Stimulated activated naive CD8-positive, alpha-beta T cell treated with anti-CD3 and anti-CD28 coated beads, Interleukin-15, amount 100 ng/mL, for 72 hours (primary cell): ENCODE results near the gene CHST11.

Experiments used
- ATAC-seq: fragments of 150-1000 bp; cut with Tn5 transposase; 2 replicates; pipeline ENCODE4 v1.10.0; 2021; ENCODE audit warnings: mild to moderate bottlenecking, moderate library complexity
- DNase-seq, 2 donors: peaks; one replicate each; pipeline ENCODE4 v3.0.0; 2021 to 2022
- H3K27ac Mint-ChIP-seq, 2 donors: one replicate each; pipeline ENCODE4 v1.8.0; 2022; ENCODE audit warnings: mild to moderate bottlenecking in 2 of 2, mixed read lengths in 2 of 2, moderate library complexity in 2 of 2
- H3K27me3 Mint-ChIP-seq: one replicate; pipeline ENCODE4 v1.8.0; 2022; ENCODE audit warnings: mixed read lengths
- H3K4me1 Mint-ChIP-seq: one replicate; pipeline ENCODE4 v1.8.0; 2022; ENCODE audit warnings: mild to moderate bottlenecking, mixed read lengths
- H3K4me3 Mint-ChIP-seq, 2 donors: one replicate each; pipeline ENCODE4 v1.8.0; 2022; ENCODE audit warnings: mild to moderate bottlenecking in 2 of 2, mixed read lengths in 2 of 2, moderate library complexity in 1 of 2
- H3K9me3 Mint-ChIP-seq, 2 donors: one replicate each; pipeline ENCODE4 v1.8.0; 2022; ENCODE audit warnings: mixed read lengths in 2 of 2

CHST11 gene

DNA sequence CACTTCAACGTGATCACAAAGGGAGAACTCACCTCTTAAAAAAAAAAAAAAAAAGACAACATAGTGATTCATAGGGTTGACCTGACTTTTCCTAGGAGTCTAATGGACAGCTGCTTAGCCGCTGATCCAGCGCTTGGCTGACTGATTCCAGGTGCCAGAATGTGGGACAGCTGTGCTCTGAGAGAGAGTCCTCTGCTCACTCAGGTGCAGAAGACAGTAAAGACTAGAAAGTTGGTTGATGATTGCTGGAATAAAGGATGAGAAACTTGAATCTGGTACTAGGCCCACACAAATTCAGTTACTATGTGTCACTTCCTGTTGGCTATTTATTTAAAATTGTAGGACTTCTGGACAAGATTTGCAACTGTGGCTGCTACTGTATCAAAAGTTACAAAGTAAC lies 229.4 kb downstream of the CHST11 start:
- Mint-ChIP-seq H3K27me3 (no peaks in the 10 kb centered on the region), H3K4me1 (peaks cover 97% of the 10 kb centered on the region), H3K9me3 (peaks cover 0 to 9% of the 10 kb centered on the region in 2 donors), H3K4me3 (peak overlapping the region in 1 of 2 donors; percentile 42), H3K27ac (peak overlapping the region; percentile 87 to 98)
- DNase-seq (no peak), ATAC-seq (no peak)

DNA sequence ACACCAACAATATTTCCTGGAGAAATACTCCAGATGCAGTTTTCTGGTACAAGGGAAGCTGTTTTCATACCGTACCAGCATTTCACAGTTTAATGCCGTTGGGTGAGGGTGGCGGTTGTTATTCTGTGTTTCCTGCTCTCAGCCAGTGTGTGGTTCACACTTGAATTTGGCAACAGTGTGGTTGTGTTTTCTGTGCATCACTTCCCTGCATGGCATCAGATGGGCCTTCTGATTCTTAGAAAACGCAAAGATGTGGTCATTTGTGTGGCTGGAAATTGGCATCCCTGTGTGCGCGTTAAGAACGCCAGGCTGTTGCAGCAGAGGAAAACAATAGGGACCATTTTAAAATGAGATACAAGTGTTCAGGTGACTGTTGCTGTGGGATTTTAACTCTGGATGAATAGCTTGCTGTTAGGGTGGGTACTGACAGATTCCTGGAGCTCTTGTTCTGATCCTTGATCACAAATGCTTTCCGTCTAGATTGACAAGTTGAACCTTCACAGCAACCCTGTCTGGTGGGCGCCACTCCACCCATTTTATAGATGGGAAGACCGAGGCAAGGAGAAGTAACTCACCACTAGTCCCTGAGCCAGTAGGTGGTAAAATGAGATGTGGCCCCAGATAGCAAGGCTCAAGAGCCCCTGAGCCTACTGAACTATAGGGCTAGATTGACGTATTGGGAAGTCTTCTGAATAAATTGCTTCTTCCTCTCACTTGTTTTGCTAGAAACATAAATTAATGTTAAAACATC lies 231.2 kb downstream of the CHST11 start:
- peak; percentile 51 to 84 for DNase-seq
- no peaks in the 10 kb centered on the region for H3K27me3 Mint-ChIP-seq
- ATAC-seq, result peak; percentile 92
- H3K4me1 Mint-ChIP-seq, result peaks cover 90% of the 10 kb centered on the region
- H3K9me3 Mint-ChIP-seq, result peaks cover 4 to 12% of the 10 kb centered on the region in 2 donors
- peak overlapping the region; percentile 62 to 67 for H3K4me3 Mint-ChIP-seq
- H3K27ac Mint-ChIP-seq, result peak overlapping the region; percentile 97 to 98

DNA sequence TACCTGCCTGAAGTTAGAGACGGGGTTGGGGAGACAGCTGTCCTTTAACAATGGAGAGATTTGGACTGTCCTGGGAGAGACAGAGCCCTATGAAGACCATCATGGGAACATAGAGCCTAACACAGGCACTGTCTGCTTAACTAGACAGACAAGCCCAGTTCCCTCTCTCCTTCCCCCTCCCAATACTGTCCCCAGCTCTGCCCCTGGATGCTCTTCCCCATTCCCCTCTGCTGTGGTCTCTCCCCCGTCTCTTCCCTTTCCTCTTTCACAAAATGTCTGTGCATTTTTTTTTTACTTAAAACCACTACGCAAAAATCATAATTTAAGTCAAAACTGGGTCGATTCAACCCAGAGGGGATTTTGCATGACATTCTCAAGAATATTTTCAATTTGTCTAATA lies 232.9 kb downstream of the CHST11 start:
- Mint-ChIP-seq H3K9me3 (peaks cover 11 to 13% of the 10 kb centered on the region in 2 donors), H3K27me3 (no peaks in the 10 kb centered on the region), H3K4me3 (no peak overlapping the region), H3K27ac (no peak overlapping the region), H3K4me1 (peaks cover 90% of the 10 kb centered on the region)
- DNase-seq, result no peak
- ATAC-seq, result no peak

DNA sequence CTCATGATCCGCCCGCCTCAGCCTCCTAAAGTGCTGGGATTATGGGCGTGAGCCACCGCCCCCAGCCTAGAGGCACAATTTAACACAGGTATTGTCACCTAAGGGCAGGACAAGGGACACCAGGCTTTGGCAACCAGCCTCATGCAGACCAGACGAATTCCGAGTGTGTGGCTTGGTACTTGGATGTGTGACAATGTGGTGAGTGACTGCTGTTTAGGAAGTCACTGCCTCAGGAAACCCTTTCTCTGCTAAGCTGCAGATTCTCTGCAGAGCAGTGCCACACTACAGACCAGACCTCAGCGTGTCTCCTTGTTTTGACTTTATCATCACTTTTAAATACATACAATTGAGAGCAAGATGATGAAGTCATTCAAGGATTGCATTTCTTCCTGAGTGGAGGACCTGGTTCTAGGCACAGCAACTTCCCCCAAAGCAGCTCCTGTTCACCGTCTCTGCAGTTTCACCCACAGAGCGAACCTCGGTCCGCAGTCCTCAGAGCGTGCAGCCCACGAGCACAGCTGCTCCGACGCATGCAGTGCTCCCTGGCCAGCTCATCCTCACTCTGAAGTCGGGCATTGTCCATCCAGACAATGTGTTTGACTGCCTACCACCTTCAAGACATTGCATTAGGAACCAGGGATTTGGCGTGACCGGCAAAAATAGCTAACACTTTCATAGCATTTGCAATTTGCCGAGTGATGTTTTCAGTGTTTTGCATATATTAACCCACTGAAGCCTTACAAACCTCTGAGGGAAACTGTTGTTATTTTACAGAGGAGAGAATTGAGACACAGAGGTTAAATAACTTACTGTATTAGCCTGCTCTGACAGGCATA lies 235.2 kb downstream of the CHST11 start:
- Mint-ChIP-seq H3K27ac (no peak overlapping the region), H3K27me3 (no peaks in the 10 kb centered on the region), H3K4me3 (no peak overlapping the region), H3K4me1 (peaks cover 88% of the 10 kb centered on the region), H3K9me3 (peaks cover 10 to 11% of the 10 kb centered on the region in 2 donors)
- ATAC-seq, result no peak
- no peak for DNase-seq

DNA sequence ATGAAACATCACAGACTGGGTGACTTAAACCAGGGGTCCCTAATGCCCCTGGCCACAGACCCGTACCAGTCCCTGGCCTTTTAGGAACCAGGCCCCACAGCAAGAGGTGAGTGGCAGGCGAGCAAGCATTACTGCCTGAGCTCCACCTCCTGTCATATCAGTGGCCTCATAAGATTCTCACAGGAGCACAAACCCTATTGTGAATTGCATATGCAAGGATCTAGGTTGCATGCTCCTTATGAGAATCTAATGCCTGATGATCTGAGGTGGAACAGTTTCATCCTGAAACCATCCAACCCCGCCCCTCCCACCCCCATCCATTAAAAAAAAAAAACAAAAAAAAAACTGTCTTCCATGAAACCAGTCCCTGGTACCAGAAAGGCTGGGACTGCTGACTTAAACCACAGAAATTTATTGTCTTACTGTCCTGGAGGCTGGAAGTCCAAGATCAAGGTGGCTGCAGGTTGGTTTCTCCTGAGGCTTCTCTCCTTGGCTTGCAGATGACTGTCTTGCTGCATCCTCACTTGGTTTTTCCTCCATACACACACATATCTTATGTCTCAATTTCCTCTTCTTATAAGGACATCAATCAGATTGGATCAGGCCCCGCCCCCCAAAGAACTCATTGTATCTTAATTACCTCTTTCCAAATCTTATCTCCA lies 235.9 kb downstream of the CHST11 start:
- Mint-ChIP-seq H3K9me3 (peaks cover 10 to 11% of the 10 kb centered on the region in 2 donors), H3K4me1 (peaks cover 84% of the 10 kb centered on the region), H3K4me3 (no peak overlapping the region)

DNA sequence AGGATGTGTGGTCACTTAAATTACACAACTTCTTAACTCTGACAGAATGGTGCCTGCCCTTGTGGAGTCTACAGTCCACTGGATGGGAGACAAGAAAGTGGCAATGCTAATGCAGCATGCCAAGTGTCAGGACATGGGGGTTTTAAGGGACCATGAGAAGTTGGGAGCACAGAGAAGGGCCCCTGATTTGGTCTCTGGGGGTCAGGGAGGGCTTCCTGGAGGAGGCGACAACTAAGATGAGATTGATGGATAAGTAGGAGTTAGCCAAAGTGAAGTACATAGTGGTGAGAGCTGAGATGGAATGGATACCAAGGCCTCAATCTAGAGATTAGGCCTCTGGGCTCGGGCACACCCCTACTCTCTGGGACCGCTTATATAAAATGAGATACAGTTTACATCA lies 236.7 kb downstream of the CHST11 start:
- Mint-ChIP-seq H3K27me3 (no peaks in the 10 kb centered on the region), H3K27ac (no peak overlapping the region), H3K4me1 (peaks cover 84% of the 10 kb centered on the region), H3K9me3 (peaks cover 11 to 17% of the 10 kb centered on the region in 2 donors), H3K4me3 (no peak overlapping the region)
- DNase-seq (no peak), ATAC-seq (no peak)

More for the DNA sequence above, 235.9 kb downstream of the CHST11 start:
- DNase-seq (no peak), ATAC-seq (no peak)
- Mint-ChIP-seq H3K27ac (no peak overlapping the region), H3K27me3 (no peaks in the 10 kb centered on the region)

DNA sequence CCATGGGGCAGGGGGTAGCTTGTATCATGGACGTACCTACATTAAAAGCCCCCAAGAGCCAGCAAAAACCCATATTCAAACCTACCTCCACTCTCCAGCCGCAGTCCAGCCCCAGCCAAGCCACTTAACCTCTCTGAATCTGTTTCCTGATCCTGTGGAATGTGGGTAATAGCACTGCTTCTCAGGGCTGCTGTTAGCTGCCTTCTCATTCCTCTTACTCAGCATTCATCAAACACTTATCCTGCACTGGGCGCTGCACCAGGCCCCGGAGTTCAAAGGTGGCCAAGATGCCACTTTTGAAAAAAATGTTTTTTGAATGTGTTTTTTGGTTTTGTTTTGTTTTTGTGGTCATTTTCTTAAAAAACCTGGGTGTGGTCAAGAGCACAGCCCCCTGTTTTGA lies 237.4 kb downstream of the CHST11 start:
- H3K27ac Mint-ChIP-seq, result peak overlapping the region in 1 of 2 donors; percentile 90
- no peaks in the 10 kb centered on the region for H3K27me3 Mint-ChIP-seq
- H3K4me3 Mint-ChIP-seq, result peak overlapping the region; percentile 44 to 49
- DNase-seq (no peak), ATAC-seq (no peak)
- H3K9me3 Mint-ChIP-seq, result peaks cover 11 to 17% of the 10 kb centered on the region in 2 donors
- H3K4me1 Mint-ChIP-seq, result peaks cover 82% of the 10 kb centered on the region

DNA sequence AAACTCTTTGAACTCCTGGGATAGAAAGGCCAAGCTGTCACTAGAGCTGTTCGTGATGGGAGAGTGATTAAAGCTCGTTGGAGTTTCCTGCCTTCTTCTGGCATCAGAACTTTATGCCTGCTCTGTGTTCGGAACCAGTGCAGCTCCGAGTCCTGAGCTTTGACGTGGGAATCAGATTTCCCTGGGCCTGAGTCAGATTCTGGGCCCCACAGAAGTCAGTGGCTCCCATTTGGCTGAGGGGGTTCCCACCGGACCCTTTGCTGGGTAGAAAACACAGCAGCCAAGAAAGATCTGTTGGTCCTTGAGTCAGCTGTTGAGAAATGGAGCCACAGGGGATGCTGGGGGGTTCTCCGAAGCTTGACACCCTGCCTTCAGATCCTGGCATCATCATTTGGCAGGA lies 238.0 kb downstream of the CHST11 start:
- Mint-ChIP-seq H3K4me3 (peak overlapping the region; percentile 44 to 75), H3K27me3 (no peaks in the 10 kb centered on the region), H3K27ac (peak overlapping the region; percentile 80 to 90), H3K4me1 (peaks cover 82% of the 10 kb centered on the region), H3K9me3 (peaks cover 11 to 17% of the 10 kb centered on the region in 2 donors)
- no peak for DNase-seq
- no peak for ATAC-seq

DNA sequence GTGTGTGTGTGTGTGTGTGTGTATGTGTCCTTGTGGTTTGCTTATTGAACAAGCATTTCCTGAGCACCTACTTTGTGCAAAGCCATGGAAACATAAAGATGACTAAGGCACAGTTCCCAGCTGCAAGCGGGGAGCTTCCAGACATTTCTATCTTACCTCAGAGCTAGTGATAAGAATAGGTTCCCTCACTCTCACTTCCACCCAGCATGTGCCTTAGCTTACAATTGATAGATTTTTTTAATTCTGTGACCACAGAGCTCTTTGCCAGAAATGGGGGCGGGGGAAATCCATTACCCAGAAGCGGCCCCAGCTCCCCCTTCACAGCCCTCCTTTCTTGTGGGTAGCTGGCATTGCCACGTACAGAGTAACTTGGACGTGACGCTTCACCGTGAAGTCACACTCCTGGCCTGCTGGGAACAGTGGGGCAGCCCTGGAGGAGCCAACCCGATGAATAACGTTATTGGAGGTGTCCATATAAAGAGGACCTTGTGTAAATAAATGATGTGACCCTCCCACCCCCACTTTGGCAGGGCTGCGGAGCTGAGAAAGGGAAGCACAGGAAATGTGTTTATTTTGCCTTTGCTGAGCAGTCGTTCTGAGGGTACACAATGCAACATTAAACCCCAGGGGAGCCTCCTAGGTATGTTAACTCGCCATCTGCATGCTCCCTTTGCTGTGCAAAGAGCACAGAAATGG lies 238.9 kb downstream of the CHST11 start:
- Mint-ChIP-seq H3K4me1 (peaks cover 78% of the 10 kb centered on the region), H3K4me3 (peak overlapping the region; percentile 75 to 82), H3K27ac (peak overlapping the region; percentile 77 to 85), H3K27me3 (no peaks in the 10 kb centered on the region), H3K9me3 (peaks cover 11 to 17% of the 10 kb centered on the region in 2 donors)
- DNase-seq, result peak; percentile 81 to 93
- peak; percentile 92 for ATAC-seq

DNA sequence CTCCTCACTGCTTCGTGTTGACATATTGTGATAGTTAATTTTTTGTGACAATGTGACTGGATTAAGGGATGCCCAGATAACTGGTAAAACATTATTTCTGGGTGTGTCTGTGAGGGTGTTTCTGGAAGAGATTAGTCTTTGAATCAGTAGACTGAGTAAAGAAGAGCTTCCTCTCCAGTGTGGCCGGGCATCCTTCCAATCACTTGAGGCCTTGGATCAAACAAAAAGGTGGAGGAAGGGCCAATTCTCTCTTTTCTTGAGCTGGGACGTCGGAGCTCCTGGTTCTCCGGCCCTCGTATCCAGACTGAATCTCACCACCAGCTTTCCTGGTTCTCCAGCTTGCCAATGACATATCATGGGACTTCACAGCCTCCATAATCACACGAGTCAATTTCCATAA lies 240.4 kb downstream of the CHST11 start:
- DNase-seq (no peak), ATAC-seq (no peak)
- peaks cover 11 to 17% of the 10 kb centered on the region in 2 donors for H3K9me3 Mint-ChIP-seq
- no peak overlapping the region for H3K27ac Mint-ChIP-seq
- no peak overlapping the region for H3K4me3 Mint-ChIP-seq
- peaks cover 65% of the 10 kb centered on the region for H3K4me1 Mint-ChIP-seq
- no peaks in the 10 kb centered on the region for H3K27me3 Mint-ChIP-seq

DNA sequence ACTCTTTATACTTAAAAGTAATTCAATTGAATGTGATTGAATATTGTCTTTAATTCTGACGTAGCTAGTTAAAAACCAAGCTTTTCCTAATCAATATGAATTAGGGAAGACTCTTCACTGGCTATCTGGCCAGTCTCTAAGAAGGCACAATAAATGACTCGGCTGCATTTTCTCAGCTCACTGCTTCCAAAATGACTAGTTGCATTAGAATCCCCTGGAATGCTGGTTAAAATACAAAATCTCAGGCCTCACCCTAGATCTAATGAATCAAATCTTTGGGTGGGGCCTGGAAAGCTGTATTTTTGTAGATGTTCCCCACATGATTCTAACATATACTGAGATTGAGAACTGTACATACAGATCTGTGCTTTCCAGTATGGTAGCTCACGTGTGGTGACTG lies 242.1 kb downstream of the CHST11 start:
- Mint-ChIP-seq H3K4me1 (peaks cover 60% of the 10 kb centered on the region), H3K27ac (no peak overlapping the region), H3K27me3 (no peaks in the 10 kb centered on the region), H3K9me3 (peaks cover 0 to 7% of the 10 kb centered on the region in 2 donors), H3K4me3 (no peak overlapping the region)
- no peak for DNase-seq
- ATAC-seq, result no peak

DNA sequence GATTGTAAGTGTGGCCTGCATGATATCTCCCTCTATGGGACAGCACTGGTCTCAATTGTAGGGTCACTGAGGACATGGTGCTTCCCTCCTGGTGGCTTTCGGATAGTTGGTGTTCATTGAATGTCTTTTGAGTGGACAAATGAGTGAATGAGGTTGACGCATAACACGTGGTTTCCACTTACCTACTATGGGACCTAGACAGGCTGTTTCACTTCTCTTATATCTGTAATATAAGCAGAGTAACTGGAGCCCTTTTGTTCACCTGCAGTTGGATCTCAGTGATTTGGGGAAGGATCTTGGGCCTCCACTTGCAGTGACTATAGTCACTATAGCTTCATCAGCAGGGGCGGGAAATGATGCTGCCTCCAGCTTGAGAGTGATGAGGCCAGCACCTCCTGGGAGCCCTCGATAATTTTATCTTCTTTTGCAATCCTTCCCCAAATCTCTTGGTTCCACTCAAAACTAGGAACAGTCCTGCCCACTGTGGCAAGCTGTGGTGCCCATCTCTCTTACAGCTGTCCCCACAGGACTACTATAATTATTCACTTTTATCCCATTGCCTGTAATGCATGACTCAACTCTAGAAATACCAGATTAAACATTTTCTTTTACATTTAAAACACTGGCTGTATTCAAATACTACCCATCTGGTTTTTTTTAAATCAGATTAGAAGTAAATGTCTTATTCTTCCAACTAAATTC lies 242.9 kb downstream of the CHST11 start:
- H3K27ac Mint-ChIP-seq, result no peak overlapping the region
- peaks cover 0 to 7% of the 10 kb centered on the region in 2 donors for H3K9me3 Mint-ChIP-seq
- peak; percentile 47 for ATAC-seq
- peak overlapping the region in 1 of 2 donors; percentile 23 for H3K4me3 Mint-ChIP-seq
- DNase-seq, result peak in 1 of 2 donors; percentile 46
- peaks cover 52% of the 10 kb centered on the region for H3K4me1 Mint-ChIP-seq
- H3K27me3 Mint-ChIP-seq, result no peaks in the 10 kb centered on the region

DNA sequence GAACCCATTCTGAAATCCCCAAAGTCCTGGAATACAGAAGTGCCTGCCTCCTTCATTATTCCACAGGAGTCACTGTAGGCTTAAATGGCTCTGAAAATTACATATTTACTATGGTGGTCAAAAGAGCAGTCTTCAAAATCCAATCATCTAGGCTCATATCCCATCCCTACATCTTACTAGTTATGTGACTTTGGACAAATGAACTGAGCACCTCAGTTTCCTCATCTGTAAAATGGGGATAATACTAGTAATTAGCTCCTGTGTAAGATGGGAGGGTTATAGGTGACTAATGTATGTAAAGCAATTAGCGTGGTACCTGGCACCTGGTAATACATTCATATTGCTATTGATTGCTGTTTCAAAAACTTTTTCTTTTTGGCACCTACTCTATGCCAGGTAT lies 243.6 kb downstream of the CHST11 start:
- Mint-ChIP-seq H3K4me3 (no peak overlapping the region), H3K27ac (no peak overlapping the region), H3K9me3 (peaks cover 0 to 7% of the 10 kb centered on the region in 2 donors), H3K4me1 (peaks cover 45% of the 10 kb centered on the region), H3K27me3 (no peaks in the 10 kb centered on the region)
- ATAC-seq, result no peak
- no peak for DNase-seq

DNA sequence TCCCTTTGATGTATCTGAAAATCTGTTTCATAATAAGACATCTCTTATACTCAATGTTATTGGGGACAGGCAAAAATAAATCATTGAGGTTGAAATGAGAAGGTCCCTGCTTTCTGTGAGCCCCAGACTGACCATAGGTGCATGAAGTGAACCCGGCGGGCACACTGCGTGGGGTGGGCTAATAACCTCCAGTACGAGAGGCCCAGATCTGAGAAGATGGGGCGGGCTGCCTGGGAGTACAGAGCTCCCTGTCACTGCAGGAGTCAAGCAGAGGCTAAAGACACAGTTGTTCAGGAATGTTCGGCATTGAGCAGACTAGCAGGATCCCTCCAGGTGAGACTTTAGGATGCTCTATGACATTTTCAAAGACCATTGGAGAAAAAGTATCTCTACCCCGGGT lies 244.6 kb downstream of the CHST11 start:
- peaks cover 43% of the 10 kb centered on the region for H3K4me1 Mint-ChIP-seq
- ATAC-seq, result no peak

More for the DNA sequence above, 244.6 kb downstream of the CHST11 start:
- peaks cover 0 to 7% of the 10 kb centered on the region in 2 donors for H3K9me3 Mint-ChIP-seq
- H3K4me3 Mint-ChIP-seq, result no peak overlapping the region
- DNase-seq, result no peak
- H3K27ac Mint-ChIP-seq, result no peak overlapping the region
- no peaks in the 10 kb centered on the region for H3K27me3 Mint-ChIP-seq
